Endothelial cell of umbilical vein (primary cell): Measurements from ENCODE around the gene BCL11A. TPM values are rescaled to one million over a fixed set of nuclear protein-coding genes. Genes with fewer than 3 reads are reported as not detected.

Source experiments
- BruUV-seq: library from RNA; stranded (reverse); fragments of 400-500 nt; replicated peaks from 2 replicates; lab custom pipeline; 2021; lab: Mats Ljungman, UMichigan
- CTCF ChIA-PET: fragments of 300-600, 350-600 bp; sonication (Branson Sonifier 250); formaldehyde crosslinking; loops from one replicate; lab custom pipeline; 2021; ENCODE audit warnings: antibody characterized with exemption, inconsistent platforms; lab: Charles Lee
- POLR2A ChIA-PET: fragments of 300-600, 350-600 bp; sonication (Branson Sonifier 250); formaldehyde crosslinking; loops from one replicate; lab custom pipeline; 2021; ENCODE audit warnings: antibody characterized with exemption, inconsistent platforms; lab: Charles Lee
- DNase-seq: peaks from one replicate; pipeline ENCODE4 v3.0.0-alpha.2; 2011; ENCODE audit warnings: low read depth, low spot score
- FAIRE-seq: peaks from 2 replicates; lab custom pipeline; 2011; peaks lifted over from hg19 to GRCh38; lab: Jason Lieb, UNC
- H2AFZ ChIP-seq: 2 replicates; pipeline ENCODE4 v1.6.0; 2012; ENCODE audit warnings: low read depth, low read length, control low read depth, inconsistent platforms
- H3K27ac ChIP-seq: 2 replicates; pipeline ENCODE4 v1.5.1; 2011; ENCODE audit warnings: low read depth, mild to moderate bottlenecking, control low read depth, low read length, moderate library complexity; ENCODE audit not compliant: insufficient read depth
- H3K27me3 ChIP-seq, 2 experiments: 2 replicates each; pipeline versions ENCODE4 v1.6.0 to v1.6.1; 2011; ENCODE audit warnings: low read length in 2 of 2, mixed read lengths in 1 of 2; ENCODE audit not compliant: control insufficient read depth in 2 of 2, insufficient read depth in 2 of 2
- H3K36me3 ChIP-seq, 2 experiments: 2 replicates in 1 of 2; 3 replicates in 1 of 2; pipeline ENCODE4 v1.5.1; 2011; ENCODE audit warnings: low read length in 2 of 2, mild to moderate bottlenecking in 1 of 2, moderate library complexity in 1 of 2; ENCODE audit not compliant: control insufficient read depth in 2 of 2, insufficient read depth in 2 of 2; ENCODE audit errors: extremely low read depth in 1 of 2
- H3K4me1 ChIP-seq: 3 replicates; pipeline ENCODE4 v1.5.1; 2011; ENCODE audit warnings: mild to moderate bottlenecking, low read length; ENCODE audit not compliant: control insufficient read depth, insufficient read depth; ENCODE audit errors: extremely low read depth
- H3K4me2 ChIP-seq: 2 replicates; pipeline ENCODE4 v1.6.1; 2011; ENCODE audit warnings: low read length, control low read depth, mixed read lengths; ENCODE audit not compliant: insufficient read depth
- H3K4me3 ChIP-seq, 3 experiments: fragments of 200-600 bp in 1 of 3; sonication (generic), shearing (Covaris generic) in 1 of 3; replicated peaks in 1 of 3; 2 replicates each; pipeline ENCODE4 v1.5.1; 2011 to 2016; ENCODE audit warnings: control low read depth in 3 of 3, low read length in 3 of 3, mild to moderate bottlenecking in 2 of 3, inconsistent platforms in 1 of 3, low read depth in 1 of 3, moderate library complexity in 1 of 3; ENCODE audit not compliant: insufficient read depth in 1 of 3
- H3K79me2 ChIP-seq: 2 replicates; pipeline ENCODE4 v1.6.0; 2012; ENCODE audit warnings: low read length, inconsistent platforms; ENCODE audit not compliant: control insufficient read depth, insufficient read depth
- H3K9ac ChIP-seq: replicated peaks from 2 replicates; pipeline ENCODE3; 2011; ENCODE audit warnings: low read length, control low read depth; ENCODE audit not compliant: insufficient read depth; ENCODE audit errors: extremely low read depth
- H3K9me1 ChIP-seq: replicated peaks from 3 replicates; pipeline ENCODE4 v1.6.0; 2011; ENCODE audit warnings: mild to moderate bottlenecking, low read length; ENCODE audit not compliant: control insufficient read depth, insufficient read depth; ENCODE audit errors: extremely low read depth
- H3K9me3 ChIP-seq: replicated peaks from 2 replicates; pipeline ENCODE4 v1.5.1; 2012; ENCODE audit warnings: low read length, inconsistent platforms; ENCODE audit not compliant: control insufficient read depth, insufficient read depth
- H4K20me1 ChIP-seq: replicated peaks from 2 replicates; pipeline ENCODE3; 2011; ENCODE audit warnings: mild to moderate bottlenecking, low read length; ENCODE audit not compliant: control insufficient read depth, insufficient read depth; ENCODE audit errors: extremely low read depth
- CTCF ChIP-seq, 2 donors: IDR thresholded peaks; 1 replicate in 1 of 2; 2 replicates in 1 of 2; pipeline ENCODE4 v1.5.1; 2011; ENCODE audit warnings: low read length in 2 of 2, mild to moderate bottlenecking in 2 of 2, moderate library complexity in 2 of 2, control low read depth in 1 of 2, inconsistent platforms in 1 of 2, low read depth in 1 of 2; ENCODE audit not compliant: insufficient read depth in 1 of 2; ENCODE audit errors: extremely low read depth in 1 of 2
- EZH2 ChIP-seq: IDR thresholded peaks from 2 replicates; pipeline ENCODE4 v1.6.1; 2012; ENCODE audit warnings: borderline replicate concordance, low read depth, mild to moderate bottlenecking, moderate library complexity, low read length, inconsistent platforms; ENCODE audit not compliant: severe bottlenecking
- FOS ChIP-seq: IDR thresholded peaks from 2 replicates; pipeline ENCODE4 v1.6.1; 2011; ENCODE audit warnings: mild to moderate bottlenecking, low read length, moderate library complexity, borderline replicate concordance; ENCODE audit not compliant: insufficient read depth
- GATA2 ChIP-seq: IDR thresholded peaks from 2 replicates; pipeline ENCODE4 v1.7.0; 2011; ENCODE audit warnings: low read depth, mild to moderate bottlenecking, moderate library complexity, mixed read lengths, low read length; ENCODE audit not compliant: insufficient read length, insufficient read depth
- JUN ChIP-seq: IDR thresholded peaks from 2 replicates; pipeline ENCODE4 v1.6.1; 2011; ENCODE audit warnings: borderline replicate concordance, low read depth; ENCODE audit not compliant: insufficient read length, insufficient read depth
- MAX ChIP-seq: IDR thresholded peaks from 2 replicates; pipeline ENCODE4 v1.6.1; 2011; ENCODE audit not compliant: insufficient read depth, insufficient read length
- MYC ChIP-seq: IDR thresholded peaks from one replicate; pipeline ENCODE4 v1.6.1; 2011; ENCODE audit warnings: mild to moderate bottlenecking, low read depth, low read length
- POLR2A ChIP-seq: IDR thresholded peaks from 2 replicates; pipeline ENCODE4 v1.6.1; 2012; ENCODE audit warnings: low read depth, mild to moderate bottlenecking, control low read depth, low read length
- POLR2AphosphoS5 ChIP-seq: IDR thresholded peaks from 2 replicates; pipeline ENCODE4 v1.6.1; 2012; ENCODE audit warnings: low read depth, mild to moderate bottlenecking, control low read depth, low read length, moderate library complexity; ENCODE audit not compliant: insufficient read depth
- dilution Hi-C: fragments of 300-500 bp; cut with MboI; formaldehyde crosslinking; loops from one replicate; pipeline ENCODE4 v1.15.0; 2019; ENCODE audit warnings: low sequenced_read_pairs; ENCODE audit not compliant: extremely low pct_ligation_motif_present
- intact Hi-C: fragments of 100-400 bp; cut with micrococcal nuclease; formaldehyde crosslinking; loops from one replicate; pipeline ENCODE4 v1.10.0; 2022
- polyA plus RNA-seq, 4 experiments: library from polyadenylated mRNA; depleted of rRNA in 3 of 4; stranded (reverse) in 3 of 4; unstranded in 1 of 4; fragments of >200 nt; gene quantifications; 2 replicates each; pipeline versions ENCODE4 v1.2.1 to v1.2.3, GENCODE V29; 2011 to 2012; ENCODE audit warnings: missing spikeins in 1 of 4
- total RNA-seq: library from RNA; stranded (reverse); gene quantifications from 2 replicates; pipeline ENCODE4 v1.2.3, GENCODE V29; 2021

Gene BCL11A
- total and polyA plus RNA-seq, 2 donors (not counting 3 experiments of a cell fraction or from before 2014, with no cell fraction given) = 0.12 to 0.88 TPM

GRCh38 chr2:60505240-60505879 is 48.1 kb downstream of the BCL11A start:
- dilution Hi-C loops (no loop called here), intact Hi-C loops (no loop called here)
- H3K4me3 ChIP-seq = no peak overlapping the region
- no peaks in the 10 kb centered on the region for H3K36me3 ChIP-seq
- ChIA-PET POLR2A (no interaction called here), CTCF (no interaction called here)
- FAIRE-seq = no peak
- H3K4me1 ChIP-seq = no peaks in the 10 kb centered on the region
- H3K79me2 ChIP-seq = no peaks in the 10 kb centered on the region
- H3K9me1 ChIP-seq = no peaks in the 10 kb centered on the region
- no peaks in the 10 kb centered on the region for H3K27me3 ChIP-seq
- no peaks in the 10 kb centered on the region for H4K20me1 ChIP-seq
- H3K9me3 ChIP-seq = no peaks in the 10 kb centered on the region
- H3K4me2 ChIP-seq = no peak overlapping the region
- H3K27ac ChIP-seq = no peak overlapping the region
- no peak overlapping the region for H2AFZ ChIP-seq
- no peak for DNase-seq
- BruUV-seq = no TSS peak
- no peak for TF ChIP-seq EZH2
- no peak for TF ChIP-seq FOS
- no peak for TF ChIP-seq POLR2A
- TF ChIP-seq MYC = no peak
- TF ChIP-seq MAX = no peak
- TF ChIP-seq CTCF (IDR thresholded peaks at IDR 0.05; ENCODE audit: extremely low read depth in 1 of 2, insufficient read depth in 1 of 2, low read depth in 1 of 2, low read length in 2 of 2) = no peak
- no peak for TF ChIP-seq GATA2
- no peak for TF ChIP-seq JUN
- no peak for TF ChIP-seq POLR2AphosphoS5
- no peak overlapping the region for H3K9ac ChIP-seq
